HG03103 (cell line): ENCODE data around the gene NDUFS4.
"Not testable (repeated sequence)": the region's sequence is repeated elsewhere in the genome, so short reads cannot be mapped to it uniquely, and the experiment has no call there.

ENCODE experiments used
- ATAC-seq: cut with Tn5 transposase; IDR thresholded peaks from one replicate; pipeline ENCODE4 v1.9.1; 2021; ENCODE audit warnings: low read depth; ENCODE audit not compliant: unreplicated experiment

The NDUFS4 gene

GRCh38 chr5:53645078-53645477, 84.6 kb downstream of the NDUFS4 start:
- ATAC-seq, result no peak

GRCh38 chr5:53649352-53649751, 88.9 kb downstream of the NDUFS4 start:
- ATAC-seq, result no peak

GRCh38 chr5:53660573-53660972, 100.1 kb downstream of the NDUFS4 start:
- not testable (repeated sequence) for ATAC-seq

- ATAC-seq, result not testable (repeated sequence)
Measured at GRCh38 chr5:53665313-53665712, 104.9 kb downstream of the NDUFS4 start.

GRCh38 chr5:53667621-53668020, 107.2 kb downstream of the NDUFS4 start:
- ATAC-seq, result no peak

GRCh38 chr5:53671447-53671846, 111.0 kb downstream of the NDUFS4 start:
- ATAC-seq, result no peak

GRCh38 chr5:53674121-53674520, 113.7 kb downstream of the NDUFS4 start:
- ATAC-seq, result no peak

GRCh38 chr5:53677632-53678031, 117.2 kb downstream of the NDUFS4 start:
- ATAC-seq, result no peak

- ATAC-seq, result no peak
Measured at GRCh38 chr5:53678981-53679660, 118.7 kb downstream of the NDUFS4 start.

GRCh38 chr5:53681079-53681478, 120.6 kb downstream of the NDUFS4 start:
- no peak for ATAC-seq

- no peak for ATAC-seq
Measured at GRCh38 chr5:53691014-53691413, 130.6 kb downstream of the NDUFS4 start.

- ATAC-seq, result no peak
Measured at GRCh38 chr5:53694520-53695022, 134.1 kb downstream of the NDUFS4 start.

- ATAC-seq, result not testable (repeated sequence)
Measured at GRCh38 chr5:53710405-53710804, 150.0 kb downstream of the NDUFS4 start.

- no peak for ATAC-seq
Measured at GRCh38 chr5:53712327-53712726, 151.9 kb downstream of the NDUFS4 start.

- no peak for ATAC-seq
Measured at GRCh38 chr5:53713978-53714666, 153.7 kb downstream of the NDUFS4 start.

GRCh38 chr5:53714667-53715010, 154.2 kb downstream of the NDUFS4 start:
- no peak for ATAC-seq

GRCh38 chr5:53726121-53726520, 165.7 kb downstream of the NDUFS4 start:
- ATAC-seq, result no peak

GRCh38 chr5:53730943-53731342, 170.5 kb downstream of the NDUFS4 start:
- no peak for ATAC-seq
